GM06990 (cell line): ENCODE measurements around the gene TFF2.

Experiments used
- DNase-seq: peaks from one replicate; pipeline ENCODE4 v3.0.0-alpha.2; 2011; ENCODE audit not compliant: insufficient read length; ENCODE audit errors: extremely low read depth
- H3K27me3 ChIP-seq: replicated peaks from 2 replicates; pipeline ENCODE4 v1.6.0; 2011; ENCODE audit warnings: low read length; ENCODE audit not compliant: control insufficient read depth, insufficient read depth
- H3K36me3 ChIP-seq: 2 replicates; pipeline ENCODE4 v1.5.1; 2011; ENCODE audit warnings: low read length; ENCODE audit not compliant: control insufficient read depth, insufficient read depth
- H3K4me3 ChIP-seq: replicated peaks from 2 replicates; pipeline ENCODE4 v1.5.1; 2011; ENCODE audit warnings: low read depth, mild to moderate bottlenecking, control low read depth, low read length
- TF ChIP-seq, protein P1 (sequence below): IDR thresholded peaks from 2 replicates; pipeline ENCODE4 v1.5.1; 2011; ENCODE audit warnings: low read length, control low read depth, mild to moderate bottlenecking, inconsistent platforms; ENCODE audit not compliant: insufficient read depth, poor library complexity, severe bottlenecking

Gene TFF2

DNA sequence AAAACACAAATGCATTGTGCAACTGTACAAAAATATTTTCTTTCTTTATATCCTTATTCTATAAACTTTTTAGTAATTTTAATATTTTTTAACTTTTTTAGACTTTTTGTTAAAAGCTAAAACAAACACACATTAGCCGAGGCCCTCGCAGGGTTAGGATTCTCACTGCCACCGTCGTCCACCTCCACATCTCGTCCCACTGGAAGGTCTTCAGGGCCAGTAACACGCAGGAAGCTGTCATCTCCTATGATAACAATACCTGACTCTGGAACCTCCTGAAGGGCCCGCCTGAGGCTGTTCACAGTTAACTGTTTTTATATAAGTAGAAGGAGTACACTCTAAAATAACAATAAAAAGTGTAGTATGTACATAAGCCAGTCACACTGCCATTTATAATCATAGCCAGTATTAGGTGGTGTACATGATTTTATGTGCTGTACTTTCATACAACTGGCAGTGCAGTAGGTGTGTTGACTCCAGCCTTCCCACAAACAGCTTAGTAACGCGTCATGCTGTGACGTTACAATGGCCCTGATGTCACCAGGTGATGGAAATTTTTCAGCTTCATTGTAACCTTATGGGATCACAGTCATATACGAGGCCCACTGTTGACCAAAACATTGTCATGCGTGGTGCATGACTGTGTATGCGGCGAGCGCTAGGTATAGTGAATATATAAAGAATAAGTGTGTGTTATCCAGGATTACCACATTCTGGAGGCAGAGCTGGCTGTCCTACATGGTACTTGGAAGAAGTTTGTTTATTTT, 8.8 kb downstream of the TFF2 start:
- TF ChIP-seq, protein P1, sequence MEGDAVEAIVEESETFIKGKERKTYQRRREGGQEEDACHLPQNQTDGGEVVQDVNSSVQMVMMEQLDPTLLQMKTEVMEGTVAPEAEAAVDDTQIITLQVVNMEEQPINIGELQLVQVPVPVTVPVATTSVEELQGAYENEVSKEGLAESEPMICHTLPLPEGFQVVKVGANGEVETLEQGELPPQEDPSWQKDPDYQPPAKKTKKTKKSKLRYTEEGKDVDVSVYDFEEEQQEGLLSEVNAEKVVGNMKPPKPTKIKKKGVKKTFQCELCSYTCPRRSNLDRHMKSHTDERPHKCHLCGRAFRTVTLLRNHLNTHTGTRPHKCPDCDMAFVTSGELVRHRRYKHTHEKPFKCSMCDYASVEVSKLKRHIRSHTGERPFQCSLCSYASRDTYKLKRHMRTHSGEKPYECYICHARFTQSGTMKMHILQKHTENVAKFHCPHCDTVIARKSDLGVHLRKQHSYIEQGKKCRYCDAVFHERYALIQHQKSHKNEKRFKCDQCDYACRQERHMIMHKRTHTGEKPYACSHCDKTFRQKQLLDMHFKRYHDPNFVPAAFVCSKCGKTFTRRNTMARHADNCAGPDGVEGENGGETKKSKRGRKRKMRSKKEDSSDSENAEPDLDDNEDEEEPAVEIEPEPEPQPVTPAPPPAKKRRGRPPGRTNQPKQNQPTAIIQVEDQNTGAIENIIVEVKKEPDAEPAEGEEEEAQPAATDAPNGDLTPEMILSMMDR, result no peak
- Histone ChIP-seq H3K27me3 (no peaks in the 10 kb centered on the region), H3K4me3 (no peak overlapping the region), H3K36me3 (no peaks in the 10 kb centered on the region)
- no peak for DNase-seq

DNA sequence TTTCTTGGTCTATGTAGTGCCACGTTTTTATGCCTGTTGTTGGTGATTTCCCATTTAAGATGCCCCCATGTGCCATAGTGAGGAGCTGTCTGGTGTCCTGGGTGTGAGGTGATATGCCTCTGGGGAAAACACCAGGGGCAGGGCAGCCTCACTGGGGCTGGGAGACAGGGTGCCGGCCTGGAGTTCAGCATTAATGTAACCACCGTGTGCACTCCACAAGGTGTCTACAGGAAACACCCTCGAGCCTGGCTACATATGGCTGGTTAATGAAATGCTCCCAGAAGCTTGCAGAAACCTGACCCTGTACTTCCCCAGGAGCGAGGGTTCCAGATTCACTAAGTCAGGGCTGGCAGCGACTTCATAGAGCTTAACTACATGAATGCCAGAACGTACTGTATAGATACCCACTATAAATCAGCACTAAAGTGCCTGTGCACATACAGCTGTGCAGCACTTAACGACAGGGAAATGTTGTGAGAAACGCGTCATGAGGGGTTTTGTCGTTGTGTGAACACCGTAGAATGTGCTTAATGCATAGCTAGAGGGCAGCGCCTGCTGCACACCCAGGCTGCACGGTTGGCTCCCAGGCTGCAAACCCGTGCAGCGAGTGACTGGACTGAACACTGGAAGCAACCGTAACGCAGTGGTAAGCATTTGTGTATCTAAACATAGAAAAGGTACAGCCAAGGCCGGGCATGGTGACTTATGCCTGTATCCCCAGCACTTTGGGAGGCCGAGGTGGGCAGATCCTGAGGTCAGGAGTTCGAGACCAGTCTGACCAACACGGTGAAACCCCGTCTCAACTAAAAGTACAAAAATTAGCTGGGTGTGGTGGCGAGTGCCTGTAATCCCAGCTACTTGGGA, 10.4 kb downstream of the TFF2 start:
- no peaks in the 10 kb centered on the region for H3K27me3 ChIP-seq
- DNase-seq, result no peak
- no peaks in the 10 kb centered on the region for H3K36me3 ChIP-seq
- no peak overlapping the region for H3K4me3 ChIP-seq
- TF ChIP-seq, protein P1, result no peak

DNA sequence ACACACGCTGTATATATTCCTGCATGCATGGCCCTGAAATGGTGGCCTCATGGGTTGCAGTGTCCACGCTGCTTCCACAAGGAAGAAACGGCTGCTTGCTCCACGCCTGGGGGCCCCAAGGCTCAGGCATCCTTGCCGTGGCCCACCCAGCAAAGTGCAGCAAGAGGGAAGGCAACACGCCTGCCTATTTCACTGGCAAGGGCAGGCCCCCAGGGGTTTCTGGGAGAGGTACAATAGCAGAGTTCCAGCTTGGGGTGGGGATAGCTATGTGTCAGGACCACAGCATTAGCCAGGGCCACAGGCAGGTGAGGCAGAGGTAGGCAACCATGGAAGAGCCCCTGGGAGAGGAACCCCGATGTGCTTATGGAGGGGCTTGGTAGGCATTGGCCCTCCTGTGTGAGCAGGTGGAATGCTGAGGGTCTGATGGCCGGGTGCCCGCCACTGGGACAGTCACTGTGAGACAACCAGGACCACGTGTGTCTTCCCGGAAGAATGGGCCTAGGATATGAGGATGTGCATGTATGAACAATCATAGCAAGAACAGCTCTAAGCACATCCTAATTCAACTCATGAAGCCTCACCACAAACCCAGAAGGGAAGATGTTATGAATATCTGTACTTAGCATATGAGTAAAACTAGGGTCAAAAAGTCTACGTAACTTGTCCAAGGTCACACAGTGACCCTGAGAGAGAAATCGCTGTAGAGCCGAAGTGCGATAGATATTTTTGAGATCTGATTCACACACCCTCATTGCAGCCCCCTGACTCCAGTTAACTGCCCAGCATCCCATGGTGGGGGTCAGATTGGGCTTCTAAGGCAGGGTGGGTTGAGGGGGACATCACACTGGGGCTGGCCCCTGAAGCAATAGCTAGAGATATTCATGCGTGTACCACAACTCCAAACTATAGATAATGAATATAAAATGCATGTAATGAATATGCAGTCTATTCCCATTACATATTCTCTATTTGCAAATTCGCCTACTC, 11.8 kb downstream of the TFF2 start:
- no peaks in the 10 kb centered on the region for H3K27me3 ChIP-seq
- TF ChIP-seq, protein P1, result no peak
- no peak for DNase-seq
- H3K36me3 ChIP-seq, result no peaks in the 10 kb centered on the region
- no peak overlapping the region for H3K4me3 ChIP-seq

DNA sequence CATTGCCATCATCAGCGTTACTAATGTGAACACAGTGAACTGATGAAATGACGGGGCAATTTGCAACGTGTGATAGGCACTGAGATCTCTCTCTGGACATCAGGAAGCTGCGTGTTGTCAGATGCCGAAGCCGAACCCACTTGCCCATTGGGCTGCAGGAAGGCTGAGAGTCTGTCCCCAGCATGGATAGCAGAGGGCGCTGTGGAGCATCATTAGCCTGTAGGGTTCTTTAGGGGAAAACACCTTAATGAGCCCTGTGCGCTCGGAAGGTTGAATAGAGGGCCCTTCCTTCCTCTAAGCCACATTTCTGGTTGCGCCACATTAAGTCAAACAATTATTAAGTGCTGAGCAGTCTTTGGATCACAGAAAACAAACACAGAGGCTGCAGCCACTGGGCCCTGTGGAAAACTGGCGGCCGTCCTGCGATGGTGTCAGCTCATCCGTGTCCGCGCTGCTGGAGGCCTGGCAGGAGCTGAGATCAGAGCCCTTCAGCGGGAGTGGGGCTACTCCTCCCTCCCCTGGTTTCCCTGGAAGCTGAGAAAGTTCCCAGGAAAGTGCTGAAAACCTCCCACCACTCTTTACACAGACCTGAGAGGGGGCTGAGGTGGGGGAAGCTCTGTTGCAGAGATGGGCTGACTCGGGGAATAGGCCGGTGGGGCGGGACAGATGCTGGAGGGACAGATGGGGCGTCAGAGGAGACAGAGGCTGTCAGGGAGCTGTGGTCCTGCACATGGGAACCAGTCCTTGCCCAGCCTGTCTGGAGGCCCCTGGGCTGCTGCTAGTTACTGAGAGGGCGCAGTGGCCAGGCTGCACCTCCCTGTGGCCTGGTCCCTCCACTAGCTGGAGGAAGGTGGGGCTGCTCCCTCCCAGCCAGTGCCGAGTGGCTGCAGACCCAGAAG, 12.7 kb downstream of the TFF2 start:
- no peaks in the 10 kb centered on the region for H3K36me3 ChIP-seq
- TF ChIP-seq, protein P1, result peak; percentile 60
- H3K4me3 ChIP-seq, result no peak overlapping the region
- no peaks in the 10 kb centered on the region for H3K27me3 ChIP-seq
- DNase-seq, result no peak
